HL-60 (cell line): ENCODE measurements around the gene CTF1.

Source experiments
- DNase-seq, 2 experiments: peaks; one replicate each; pipeline ENCODE4 v3.0.0-alpha.2; 2010 to 2020; ENCODE audit warnings: low read depth in 1 of 2, low spot score in 1 of 2
- H3K27ac ChIP-seq: fragments of 250-450 bp; sonication (Bioruptor Pico); replicated peaks from 2 replicates; pipeline ENCODE4 v1.5.1; 2020; ENCODE audit warnings: mild to moderate bottlenecking, moderate library complexity
- H3K27me3 ChIP-seq: fragments of 250-450 bp; sonication (Bioruptor Pico); 2 replicates; pipeline ENCODE4 v1.5.1; 2021; ENCODE audit warnings: mild to moderate bottlenecking, moderate library complexity; ENCODE audit not compliant: insufficient read depth, poor library complexity, severe bottlenecking
- H3K4me3 ChIP-seq: replicated peaks from 2 replicates; pipeline ENCODE4 v1.5.1; 2011; ENCODE audit warnings: mild to moderate bottlenecking, control low read depth, low read length; ENCODE audit not compliant: insufficient read depth
- GABPA ChIP-seq: IDR thresholded peaks from 2 replicates; pipeline ENCODE4 v1.6.1; 2012; ENCODE audit warnings: low read depth
- POLR2AphosphoS5 ChIP-seq: IDR thresholded peaks from 2 replicates; pipeline ENCODE4 v1.6.1; 2012; ENCODE audit warnings: low read depth
- SPI1 ChIP-seq: IDR thresholded peaks from 2 replicates; pipeline ENCODE4 v1.6.1; 2012; ENCODE audit warnings: low read depth, mild to moderate bottlenecking, borderline replicate concordance
- TF ChIP-seq, protein P1 (sequence below): IDR thresholded peaks from one replicate; pipeline ENCODE4 v1.5.1; 2011; ENCODE audit warnings: low read length, control low read depth, inconsistent platforms; ENCODE audit not compliant: insufficient read depth
- TF ChIP-seq, protein P2 (sequence below): IDR thresholded peaks from 2 replicates; pipeline ENCODE4 v1.6.1; 2012; ENCODE audit warnings: low read depth; ENCODE audit not compliant: insufficient replicate concordance

CTF1 gene

DNA sequence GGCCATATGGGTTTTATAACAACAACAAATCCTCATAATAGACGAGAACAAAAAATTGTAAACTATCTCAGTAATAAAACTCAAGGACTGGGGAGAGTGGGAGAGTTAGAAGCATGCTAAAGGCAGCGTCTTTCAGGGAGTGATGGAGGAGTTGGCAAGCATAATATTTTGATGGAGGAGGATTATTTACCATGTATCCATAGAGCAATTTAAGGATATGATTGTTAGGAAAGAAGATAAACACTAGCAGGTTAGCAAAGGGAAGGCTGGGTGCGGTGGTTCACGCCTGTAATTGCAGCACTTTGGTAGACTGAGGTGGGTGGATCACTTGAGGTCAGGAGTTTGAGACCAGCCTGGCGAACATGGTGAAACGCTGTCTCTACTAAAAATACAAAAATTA lies 30.4 kb upstream of the CTF1 start:
- Histone ChIP-seq H3K27ac (no peak overlapping the region), H3K4me3 (no peak overlapping the region), H3K27me3 (no peaks in the 10 kb centered on the region)
- TF ChIP-seq POLR2AphosphoS5 (no peak), GABPA (no peak), SPI1 (no peak)
- TF ChIP-seq, protein P1, sequence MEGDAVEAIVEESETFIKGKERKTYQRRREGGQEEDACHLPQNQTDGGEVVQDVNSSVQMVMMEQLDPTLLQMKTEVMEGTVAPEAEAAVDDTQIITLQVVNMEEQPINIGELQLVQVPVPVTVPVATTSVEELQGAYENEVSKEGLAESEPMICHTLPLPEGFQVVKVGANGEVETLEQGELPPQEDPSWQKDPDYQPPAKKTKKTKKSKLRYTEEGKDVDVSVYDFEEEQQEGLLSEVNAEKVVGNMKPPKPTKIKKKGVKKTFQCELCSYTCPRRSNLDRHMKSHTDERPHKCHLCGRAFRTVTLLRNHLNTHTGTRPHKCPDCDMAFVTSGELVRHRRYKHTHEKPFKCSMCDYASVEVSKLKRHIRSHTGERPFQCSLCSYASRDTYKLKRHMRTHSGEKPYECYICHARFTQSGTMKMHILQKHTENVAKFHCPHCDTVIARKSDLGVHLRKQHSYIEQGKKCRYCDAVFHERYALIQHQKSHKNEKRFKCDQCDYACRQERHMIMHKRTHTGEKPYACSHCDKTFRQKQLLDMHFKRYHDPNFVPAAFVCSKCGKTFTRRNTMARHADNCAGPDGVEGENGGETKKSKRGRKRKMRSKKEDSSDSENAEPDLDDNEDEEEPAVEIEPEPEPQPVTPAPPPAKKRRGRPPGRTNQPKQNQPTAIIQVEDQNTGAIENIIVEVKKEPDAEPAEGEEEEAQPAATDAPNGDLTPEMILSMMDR, result no peak
- TF ChIP-seq, protein P2, sequence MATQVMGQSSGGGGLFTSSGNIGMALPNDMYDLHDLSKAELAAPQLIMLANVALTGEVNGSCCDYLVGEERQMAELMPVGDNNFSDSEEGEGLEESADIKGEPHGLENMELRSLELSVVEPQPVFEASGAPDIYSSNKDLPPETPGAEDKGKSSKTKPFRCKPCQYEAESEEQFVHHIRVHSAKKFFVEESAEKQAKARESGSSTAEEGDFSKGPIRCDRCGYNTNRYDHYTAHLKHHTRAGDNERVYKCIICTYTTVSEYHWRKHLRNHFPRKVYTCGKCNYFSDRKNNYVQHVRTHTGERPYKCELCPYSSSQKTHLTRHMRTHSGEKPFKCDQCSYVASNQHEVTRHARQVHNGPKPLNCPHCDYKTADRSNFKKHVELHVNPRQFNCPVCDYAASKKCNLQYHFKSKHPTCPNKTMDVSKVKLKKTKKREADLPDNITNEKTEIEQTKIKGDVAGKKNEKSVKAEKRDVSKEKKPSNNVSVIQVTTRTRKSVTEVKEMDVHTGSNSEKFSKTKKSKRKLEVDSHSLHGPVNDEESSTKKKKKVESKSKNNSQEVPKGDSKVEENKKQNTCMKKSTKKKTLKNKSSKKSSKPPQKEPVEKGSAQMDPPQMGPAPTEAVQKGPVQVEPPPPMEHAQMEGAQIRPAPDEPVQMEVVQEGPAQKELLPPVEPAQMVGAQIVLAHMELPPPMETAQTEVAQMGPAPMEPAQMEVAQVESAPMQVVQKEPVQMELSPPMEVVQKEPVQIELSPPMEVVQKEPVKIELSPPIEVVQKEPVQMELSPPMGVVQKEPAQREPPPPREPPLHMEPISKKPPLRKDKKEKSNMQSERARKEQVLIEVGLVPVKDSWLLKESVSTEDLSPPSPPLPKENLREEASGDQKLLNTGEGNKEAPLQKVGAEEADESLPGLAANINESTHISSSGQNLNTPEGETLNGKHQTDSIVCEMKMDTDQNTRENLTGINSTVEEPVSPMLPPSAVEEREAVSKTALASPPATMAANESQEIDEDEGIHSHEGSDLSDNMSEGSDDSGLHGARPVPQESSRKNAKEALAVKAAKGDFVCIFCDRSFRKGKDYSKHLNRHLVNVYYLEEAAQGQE, result no peak
- no peak for DNase-seq

GRCh38 chr16:30867747-30868146 lies 28.7 kb upstream of the CTF1 start:
- no peak for DNase-seq
- Histone ChIP-seq H3K4me3 (no peak overlapping the region), H3K27me3 (no peaks in the 10 kb centered on the region), H3K27ac (no peak overlapping the region)
- no peak for TF ChIP-seq SPI1
- TF ChIP-seq GABPA, result no peak
- TF ChIP-seq, protein P2, result no peak
- TF ChIP-seq, protein P1, result no peak
- no peak for TF ChIP-seq POLR2AphosphoS5

GRCh38 chr16:30870904-30871303 lies 25.5 kb upstream of the CTF1 start:
- TF ChIP-seq GABPA, result no peak
- no peaks in the 10 kb centered on the region for H3K27me3 ChIP-seq
- H3K4me3 ChIP-seq, result no peak overlapping the region
- no peak for DNase-seq
- H3K27ac ChIP-seq, result no peak overlapping the region

DNA sequence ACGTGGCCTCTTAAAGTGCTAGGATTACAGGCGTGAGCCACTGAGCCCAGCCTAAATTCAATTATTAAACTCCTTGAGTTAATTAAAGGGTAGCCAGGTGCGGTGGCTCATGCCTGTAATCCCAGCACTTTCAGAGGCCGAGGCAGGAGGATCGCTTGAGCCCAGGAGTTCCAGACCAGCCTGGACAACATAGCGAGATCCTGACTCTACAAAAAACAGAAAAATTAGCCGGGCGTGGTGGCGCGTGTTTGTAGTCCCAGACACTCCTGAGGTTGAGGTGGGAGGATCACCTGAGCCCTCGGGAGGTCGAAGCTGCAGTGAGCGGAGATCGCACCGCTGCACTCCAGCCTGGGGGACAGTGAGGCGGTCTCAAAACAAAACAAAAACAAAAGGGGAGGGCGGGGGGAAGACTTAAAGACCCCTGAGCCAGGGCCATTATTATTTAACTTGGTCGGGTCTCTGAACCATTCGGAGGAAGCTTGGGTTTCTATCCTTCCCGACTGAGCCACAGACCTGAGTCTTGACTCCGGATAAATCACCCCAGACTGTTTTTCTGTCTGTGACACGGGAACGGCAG lies 22.1 kb upstream of the CTF1 start:
- peak overlapping the region; percentile 86 for H3K27ac ChIP-seq
- H3K4me3 ChIP-seq, result peak overlapping the region; percentile 81
- TF ChIP-seq, protein P1, result no peak
- no peak for TF ChIP-seq GABPA
- no peak for TF ChIP-seq SPI1
- TF ChIP-seq, protein P2, result no peak
- no peak for TF ChIP-seq POLR2AphosphoS5

More for the DNA sequence above, 22.1 kb upstream of the CTF1 start:
- no peaks in the 10 kb centered on the region for H3K27me3 ChIP-seq
- no peak for DNase-seq
